Measurements from ENCODE around the gene CRACDL. TPM values are rescaled to one million over a fixed set of nuclear protein-coding genes. Genes with fewer than 3 reads are reported as not detected.
A peak's percentile ranks its signal among the peaks of the same experiment; 100 is the strongest.

Gene CRACDL
- total and polyA plus RNA-seq, 4 donors = 0.67 to 7.5 (median 6.2) TPM

DNA sequence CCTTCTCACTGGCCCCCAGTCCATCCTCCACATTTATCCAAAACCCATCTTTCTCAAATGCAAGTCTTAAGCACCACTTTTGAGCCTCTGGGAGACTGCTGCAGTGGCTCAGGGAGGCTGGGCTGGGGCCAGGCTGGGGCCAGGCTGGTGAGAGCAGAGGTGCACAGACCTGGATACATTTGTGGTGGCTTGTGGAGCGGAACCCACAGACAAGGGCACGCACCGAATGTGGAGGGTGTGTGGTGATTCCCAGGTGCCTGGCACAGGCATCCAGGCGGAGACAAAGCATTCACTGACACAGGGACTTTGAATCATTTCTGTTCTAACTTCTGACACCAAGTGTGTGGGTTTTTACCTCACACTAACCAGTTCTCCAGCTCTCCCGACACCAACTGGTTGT lies 162.9 kb downstream of the CRACDL start:
- intact Hi-C loops (cut with DNase I) = no loop called here
- H3K4me1 ChIP-seq (ENCODE audit: control insufficient read depth in 1 of 2, insufficient read depth in 2 of 2, low read length in 2 of 2) = no peaks in the 10 kb centered on the region
- H3K27ac ChIP-seq (ENCODE audit: low read depth in 1 of 2, low read length in 2 of 2) = no peak overlapping the region
- H3K36me3 ChIP-seq (ENCODE audit: control insufficient read depth in 1 of 2, insufficient read depth in 2 of 2, low read length in 1 of 2) = no peaks in the 10 kb centered on the region
- WGBS, 2 donors = 97% methylated on average over 5 of the region's 5 CpGs
- no peak overlapping the region for H3K4me3 ChIP-seq (ENCODE audit: low read length in 2 of 2)
- DNase-seq (no peak), ATAC-seq (ENCODE audit: low FRiP score) (no peak)
- H3K9me3 ChIP-seq (ENCODE audit: control insufficient read depth, low read length) = no peaks in the 10 kb centered on the region
- H3K27me3 ChIP-seq (ENCODE audit: control insufficient read depth in 1 of 2, insufficient read depth in 2 of 2, low read length in 1 of 2) = no peaks in the 10 kb centered on the region

GRCh38 chr2:98772536-98772935 lies 163.5 kb downstream of the CRACDL start:
- intact Hi-C loops (cut with DNase I) = no loop called here

GRCh38 chr2:98771721-98772524 lies 164.1 kb downstream of the CRACDL start:
- intact Hi-C loops (cut with DNase I) = no loop called here
- no peaks in the 10 kb centered on the region for H3K9me3 ChIP-seq (ENCODE audit: control insufficient read depth, low read length)
- H3K27ac ChIP-seq (ENCODE audit: low read depth in 1 of 2, low read length in 2 of 2) = no peak overlapping the region
- no peaks in the 10 kb centered on the region for H3K36me3 ChIP-seq (ENCODE audit: control insufficient read depth in 1 of 2, insufficient read depth in 2 of 2, low read length in 1 of 2)
- no peak overlapping the region for H3K4me3 ChIP-seq (ENCODE audit: low read length in 2 of 2)
- no peaks in the 10 kb centered on the region for H3K4me1 ChIP-seq (ENCODE audit: control insufficient read depth in 1 of 2, insufficient read depth in 2 of 2, low read length in 2 of 2)
- 77 to 81% methylated on average over 17 of the region's 17 CpGs for WGBS, 2 donors
- DNase-seq = no peak
- ATAC-seq (ENCODE audit: low FRiP score) = no peak
- H3K27me3 ChIP-seq (ENCODE audit: control insufficient read depth in 1 of 2, insufficient read depth in 2 of 2, low read length in 1 of 2) = no peaks in the 10 kb centered on the region

More at GRCh38 chr2:98772536-98772935, 163.5 kb downstream of the CRACDL start:
- WGBS, 2 donors = 91 to 93% methylated on average over 8 of the region's 8 CpGs
- no peak overlapping the region for H3K27ac ChIP-seq (ENCODE audit: low read depth in 1 of 2, low read length in 2 of 2)
- no peak overlapping the region for H3K4me3 ChIP-seq (ENCODE audit: low read length in 2 of 2)
- no peaks in the 10 kb centered on the region for H3K27me3 ChIP-seq (ENCODE audit: control insufficient read depth in 1 of 2, insufficient read depth in 2 of 2, low read length in 1 of 2)
- peak in 1 of 2 donors; percentile 64 for DNase-seq
- no peaks in the 10 kb centered on the region for H3K9me3 ChIP-seq (ENCODE audit: control insufficient read depth, low read length)
- ATAC-seq (ENCODE audit: low FRiP score) = no peak
- H3K36me3 ChIP-seq (ENCODE audit: control insufficient read depth in 1 of 2, insufficient read depth in 2 of 2, low read length in 1 of 2) = no peaks in the 10 kb centered on the region
- no peaks in the 10 kb centered on the region for H3K4me1 ChIP-seq (ENCODE audit: control insufficient read depth in 1 of 2, insufficient read depth in 2 of 2, low read length in 2 of 2)

- Histone ChIP-seq H3K9me3 (ENCODE audit: control insufficient read depth, low read length) (no peaks in the 10 kb centered on the region), H3K4me3 (ENCODE audit: low read length in 2 of 2) (no peak overlapping the region), H3K27ac (ENCODE audit: low read depth in 1 of 2, low read length in 2 of 2) (no peak overlapping the region), H3K4me1 (ENCODE audit: control insufficient read depth in 1 of 2, insufficient read depth in 2 of 2, low read length in 2 of 2) (no peaks in the 10 kb centered on the region), H3K36me3 (ENCODE audit: control insufficient read depth in 1 of 2, insufficient read depth in 2 of 2, low read length in 1 of 2) (no peaks in the 10 kb centered on the region), H3K27me3 (ENCODE audit: control insufficient read depth in 1 of 2, insufficient read depth in 2 of 2, low read length in 1 of 2) (no peaks in the 10 kb centered on the region)
- WGBS, 2 donors = 92 to 94% methylated on average over 2 of the region's 2 CpGs
- intact Hi-C loops (cut with DNase I) = no loop called here
- no peak for DNase-seq
- ATAC-seq (ENCODE audit: low FRiP score) = no peak
These were observed 164.8 kb downstream of the CRACDL start for GRCh38 chr2:98771264-98771663.

GRCh38 chr2:98769784-98770183 lies 166.2 kb downstream of the CRACDL start:
- H3K27me3 ChIP-seq (ENCODE audit: control insufficient read depth in 1 of 2, insufficient read depth in 2 of 2, low read length in 1 of 2) = no peaks in the 10 kb centered on the region
- no peaks in the 10 kb centered on the region for H3K36me3 ChIP-seq (ENCODE audit: control insufficient read depth in 1 of 2, insufficient read depth in 2 of 2, low read length in 1 of 2)
- H3K27ac ChIP-seq (ENCODE audit: low read depth in 1 of 2, low read length in 2 of 2) = no peak overlapping the region
- H3K4me3 ChIP-seq (ENCODE audit: low read length in 2 of 2) = no peak overlapping the region
- no peaks in the 10 kb centered on the region for H3K9me3 ChIP-seq (ENCODE audit: control insufficient read depth, low read length)
- 94 to 96% methylated on average over 14 of the region's 14 CpGs for WGBS, 2 donors
- intact Hi-C loops (cut with DNase I) = loop anchor here in 1 of 2 donors (5.0 kb wide), 1 partner anchor 38 kb away; no protein-coding TSS in a partner anchor
- DNase-seq = no peak
- H3K4me1 ChIP-seq (ENCODE audit: control insufficient read depth in 1 of 2, insufficient read depth in 2 of 2, low read length in 2 of 2) = no peaks in the 10 kb centered on the region
- ATAC-seq (ENCODE audit: low FRiP score) = no peak

DNA sequence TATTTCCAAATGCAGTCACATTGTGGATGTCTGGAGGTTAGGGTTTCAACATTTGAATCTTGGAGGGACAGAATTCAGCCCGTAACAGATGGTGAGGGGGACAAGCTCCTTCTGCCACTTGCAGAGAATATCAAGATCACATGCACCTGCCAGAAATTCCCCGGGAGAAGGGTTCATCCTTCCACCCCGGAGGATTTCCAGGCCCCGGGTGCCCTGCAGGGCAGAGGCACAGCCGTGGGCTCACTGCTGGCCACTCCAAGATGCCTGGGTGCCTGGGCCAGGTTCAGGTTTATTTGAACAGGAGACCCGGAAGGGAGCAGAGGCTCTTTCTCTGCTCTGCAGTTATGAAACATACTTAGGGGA lies 166.9 kb downstream of the CRACDL start:
- no peaks in the 10 kb centered on the region for H3K9me3 ChIP-seq (ENCODE audit: control insufficient read depth, low read length)
- DNase-seq = no peak
- no peak overlapping the region for H3K27ac ChIP-seq (ENCODE audit: low read depth in 1 of 2, low read length in 2 of 2)
- no peaks in the 10 kb centered on the region for H3K36me3 ChIP-seq (ENCODE audit: control insufficient read depth in 1 of 2, insufficient read depth in 2 of 2, low read length in 1 of 2)
- intact Hi-C loops (cut with DNase I) = loop anchor here in 1 of 2 donors (5.0 kb wide), 1 partner anchor 38 kb away; no protein-coding TSS in a partner anchor
- 95 to 97% methylated on average over 6 of the region's 6 CpGs for WGBS, 2 donors
- no peak for ATAC-seq (ENCODE audit: low FRiP score)
- no peak overlapping the region for H3K4me3 ChIP-seq (ENCODE audit: low read length in 2 of 2)
- H3K4me1 ChIP-seq (ENCODE audit: control insufficient read depth in 1 of 2, insufficient read depth in 2 of 2, low read length in 2 of 2) = no peaks in the 10 kb centered on the region
- no peaks in the 10 kb centered on the region for H3K27me3 ChIP-seq (ENCODE audit: control insufficient read depth in 1 of 2, insufficient read depth in 2 of 2, low read length in 1 of 2)

GRCh38 chr2:98768384-98769113 lies 167.5 kb downstream of the CRACDL start:
- ATAC-seq (ENCODE audit: low FRiP score) (no peak), DNase-seq (peak in 1 of 2 donors; percentile 62)
- Histone ChIP-seq H3K4me3 (ENCODE audit: low read length in 2 of 2) (no peak overlapping the region), H3K36me3 (ENCODE audit: control insufficient read depth in 1 of 2, insufficient read depth in 2 of 2, low read length in 1 of 2) (no peaks in the 10 kb centered on the region), H3K27me3 (ENCODE audit: control insufficient read depth in 1 of 2, insufficient read depth in 2 of 2, low read length in 1 of 2) (no peaks in the 10 kb centered on the region), H3K4me1 (ENCODE audit: control insufficient read depth in 1 of 2, insufficient read depth in 2 of 2, low read length in 2 of 2) (no peaks in the 10 kb centered on the region), H3K9me3 (ENCODE audit: control insufficient read depth, low read length) (no peaks in the 10 kb centered on the region), H3K27ac (ENCODE audit: low read depth in 1 of 2, low read length in 2 of 2) (no peak overlapping the region)
- WGBS, 2 donors = 59% methylated on average over 7 of the region's 7 CpGs
- intact Hi-C loops (cut with DNase I) = loop anchor here in 1 of 2 donors (5.0 kb wide), 1 partner anchor 39 kb away; no protein-coding TSS in a partner anchor

DNA sequence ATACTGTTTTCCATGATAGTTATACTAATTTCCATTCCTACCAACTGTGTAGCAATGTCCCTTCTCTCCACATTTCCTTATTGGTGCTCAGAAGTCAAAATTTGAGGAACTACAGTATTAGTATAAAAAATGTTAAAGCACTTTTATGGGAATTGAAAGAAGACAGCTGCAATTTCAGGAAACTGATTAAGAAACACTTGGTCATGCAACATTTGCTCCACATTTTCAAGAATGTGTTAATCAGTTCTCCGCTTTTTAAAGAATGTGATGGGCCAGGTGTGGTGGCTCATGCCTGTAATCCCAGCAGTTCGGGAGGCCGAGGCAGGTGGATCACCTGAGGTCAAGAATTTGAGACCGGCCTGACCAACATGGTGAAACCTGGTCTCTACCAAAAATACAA lies 171.5 kb downstream of the CRACDL start:
- intact Hi-C loops (cut with DNase I) = no loop called here
- no peaks in the 10 kb centered on the region for H3K9me3 ChIP-seq (ENCODE audit: control insufficient read depth, low read length)
- no peak overlapping the region for H3K4me3 ChIP-seq (ENCODE audit: low read length in 2 of 2)
- H3K27me3 ChIP-seq (ENCODE audit: control insufficient read depth in 1 of 2, insufficient read depth in 2 of 2, low read length in 1 of 2) = no peaks in the 10 kb centered on the region
- H3K27ac ChIP-seq (ENCODE audit: low read depth in 1 of 2, low read length in 2 of 2) = no peak overlapping the region
- peaks cover 0 to 1% of the 10 kb centered on the region in 2 donors for H3K4me1 ChIP-seq (ENCODE audit: control insufficient read depth in 1 of 2, insufficient read depth in 2 of 2, low read length in 2 of 2)
- ATAC-seq (ENCODE audit: low FRiP score) (no peak), DNase-seq (no peak)
- no peaks in the 10 kb centered on the region for H3K36me3 ChIP-seq (ENCODE audit: control insufficient read depth in 1 of 2, insufficient read depth in 2 of 2, low read length in 1 of 2)
- 98 to 100% methylated on average over 4 of the region's 4 CpGs for WGBS, 2 donors

All from aorta (tissue), 5 donors.